Liver (tissue), 9 donors: ENCODE results near the gene CNNM1. TPM values are rescaled to one million over a fixed set of nuclear protein-coding genes. Genes with fewer than 3 reads are reported as not detected.

Experiments used
- DNase-seq: peaks from one replicate; pipeline ENCODE4 v3.0.0-alpha.2; 2017; ENCODE audit warnings: low spot score
- H3K27ac ChIP-seq, 2 donors: one replicate each; pipeline ENCODE4 v1.7.0; 2013; ENCODE audit warnings: inconsistent platforms in 2 of 2, low read length in 2 of 2, control low read depth in 1 of 2, low read depth in 1 of 2, mild to moderate bottlenecking in 1 of 2
- H3K27me3 ChIP-seq, 4 donors: one replicate each; pipeline versions ENCODE4 v1.6.1 to v1.7.0; 2013; ENCODE audit warnings: low read length in 3 of 4, inconsistent platforms in 1 of 4, mild to moderate bottlenecking in 1 of 4, moderate library complexity in 1 of 4; ENCODE audit not compliant: control insufficient read depth in 4 of 4, insufficient read depth in 4 of 4
- H3K36me3 ChIP-seq, 4 donors: one replicate each; pipeline versions ENCODE4 v1.6.1 to v1.7.0; 2013; ENCODE audit warnings: low read length in 3 of 4, mild to moderate bottlenecking in 3 of 4, low read depth in 1 of 4, moderate library complexity in 1 of 4; ENCODE audit not compliant: control insufficient read depth in 4 of 4, insufficient read depth in 3 of 4
- H3K4me1 ChIP-seq, 4 donors: one replicate each; pipeline versions ENCODE4 v1.6.1 to v1.7.0; 2013; ENCODE audit warnings: low read length in 3 of 4, mild to moderate bottlenecking in 3 of 4, moderate library complexity in 1 of 4; ENCODE audit not compliant: control insufficient read depth in 4 of 4, insufficient read depth in 4 of 4
- H3K4me3 ChIP-seq, 3 donors: one replicate each; pipeline versions ENCODE4 v1.6.1 to v1.7.0; 2013; ENCODE audit warnings: low read length in 3 of 3, control low read depth in 1 of 3, low read depth in 1 of 3, mild to moderate bottlenecking in 1 of 3
- H3K9ac ChIP-seq, 2 donors: one replicate each; pipeline ENCODE4 v1.7.0; 2013; ENCODE audit warnings: low read length in 2 of 2, mild to moderate bottlenecking in 2 of 2, moderate library complexity in 2 of 2, control low read depth in 1 of 2, low read depth in 1 of 2
- H3K9me3 ChIP-seq, 4 donors: one replicate each; pipeline versions ENCODE4 v1.6.1 to v1.7.0; 2013; ENCODE audit warnings: low read length in 3 of 4; ENCODE audit not compliant: control insufficient read depth in 4 of 4
- EGR1 ChIP-seq, 2 donors: IDR thresholded peaks; 2 replicates each; pipeline ENCODE4 v1.6.1; 2016 to 2018; ENCODE audit warnings: antibody characterized with exemption in 2 of 2, low read depth in 2 of 2
- FOXA2 ChIP-seq: IDR thresholded peaks from 2 replicates; pipeline ENCODE4 v1.6.1; 2016; ENCODE audit warnings: antibody characterized with exemption
- GABPA ChIP-seq, 2 donors: IDR thresholded peaks in 1 of 2; conservative IDR thresholded peaks in 1 of 2; 2 replicates each; pipeline ENCODE4 v1.6.1; 2016; ENCODE audit warnings: antibody characterized with exemption in 2 of 2, mild to moderate bottlenecking in 1 of 2, moderate library complexity in 1 of 2
- HNF4A ChIP-seq, 2 donors: conservative IDR thresholded peaks; 2 replicates each; pipeline ENCODE4 v1.6.1; 2016; ENCODE audit warnings: antibody characterized with exemption in 2 of 2, mild to moderate bottlenecking in 2 of 2
- HNF4G ChIP-seq: IDR thresholded peaks from 2 replicates; pipeline ENCODE4 v1.6.1; 2016; ENCODE audit warnings: antibody characterized with exemption
- JUND ChIP-seq, 2 donors: IDR thresholded peaks; 2 replicates each; pipeline ENCODE4 v1.6.1; 2016; ENCODE audit warnings: antibody characterized with exemption in 2 of 2
- NR2F2 ChIP-seq: IDR thresholded peaks from 2 replicates; pipeline ENCODE4 v1.6.1; 2016; ENCODE audit warnings: antibody characterized with exemption
- RAD21 ChIP-seq, 2 donors: IDR thresholded peaks; 2 replicates each; pipeline ENCODE4 v1.6.1; 2016; ENCODE audit warnings: antibody characterized with exemption in 2 of 2, mild to moderate bottlenecking in 2 of 2
- SP1 ChIP-seq: IDR thresholded peaks from 2 replicates; pipeline ENCODE4 v1.6.1; 2018; ENCODE audit warnings: antibody characterized with exemption, mild to moderate bottlenecking
- TAF1 ChIP-seq: conservative IDR thresholded peaks from 2 replicates; pipeline ENCODE4 v1.6.1; 2016; ENCODE audit warnings: antibody characterized with exemption, mild to moderate bottlenecking
- YY1 ChIP-seq: IDR thresholded peaks from 2 replicates; pipeline ENCODE4 v1.6.1; 2016; ENCODE audit warnings: antibody characterized with exemption, mild to moderate bottlenecking
- WGBS: extraction: QIAGEN DNeasy Blood & Tissue Kit; methylation state at CpG from one replicate; pipeline ENCODE4 v1.1.7; 2013; 5-methylcytosine and 5-hydroxymethylcytosine counted together
- polyA plus RNA-seq, 2 donors: library from polyadenylated mRNA; stranded (reverse) in 1 of 2; unstranded in 1 of 2; fragments of 200-250 nt in 1 of 2; fragments of >200 nt in 1 of 2; fragmentation: Nextera tagmentation in 1 of 2; extraction: Ambion mirVana in 1 of 2; gene quantifications; one replicate each; pipeline versions ENCODE4 v1.2.1 to v1.2.3, GENCODE V29; 2013 to 2015
- total RNA-seq, 2 donors: library from RNA; depleted of rRNA; stranded (reverse); fragments of >200 nt; gene quantifications; one replicate each; pipeline ENCODE4 v1.2.3, GENCODE V29; 2014
- TF ChIP-seq, protein P1 (sequence below): IDR thresholded peaks from 2 replicates; pipeline ENCODE4 v1.6.1; 2016; ENCODE audit warnings: antibody characterized with exemption
- TF ChIP-seq, protein P2 (sequence below): IDR thresholded peaks from 2 replicates; pipeline ENCODE4 v1.6.1; 2016; ENCODE audit warnings: antibody characterized with exemption
- TF ChIP-seq, protein P3 (sequence below): fragments of 150-350 bp; IDR thresholded peaks from 2 replicates; pipeline ENCODE4 v1.5.1; 2017; ENCODE audit warnings: improper control_type of control experiment, low read depth, low read length; ENCODE audit not compliant: missing input control
- TF ChIP-seq, protein P4 (sequence below): IDR thresholded peaks from 2 replicates; pipeline ENCODE4 v1.6.1; 2016; ENCODE audit warnings: antibody characterized with exemption
- TF ChIP-seq, protein P5 (sequence below): IDR thresholded peaks from 2 replicates; pipeline ENCODE4 v1.6.1; 2016; ENCODE audit warnings: antibody characterized with exemption, mild to moderate bottlenecking
- donor health status: healthy.
- donor health status: healthy.
- donor health status: healthy.
- donor health status: healthy.
- donor health status: healthy.

The CNNM1 gene
- total and polyA plus RNA-seq, 4 donors = 0.05 to 0.10 (median 0.07) TPM

DNA sequence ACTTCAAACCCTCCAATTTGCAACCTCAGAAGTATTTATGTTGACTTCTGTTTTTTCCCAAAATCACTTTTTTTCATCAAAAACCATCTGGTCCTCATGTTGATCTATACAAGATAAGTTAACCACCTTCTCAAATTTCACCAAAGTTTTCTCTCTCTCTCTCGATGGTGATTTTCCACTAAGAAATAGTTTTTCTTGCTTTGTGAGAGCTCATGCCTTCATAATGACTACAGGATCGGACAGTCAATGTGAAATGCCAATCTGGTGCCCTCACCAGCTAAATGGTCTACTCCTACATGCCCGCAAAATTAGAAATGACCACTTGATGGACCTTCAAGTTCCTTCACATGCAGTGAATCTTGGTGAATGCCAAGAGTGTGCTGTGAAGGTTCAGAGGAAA is 40.4 kb downstream of the CNNM1 start:
- no peaks in the 10 kb centered on the region for H3K27me3 ChIP-seq
- 90% methylated on average over 3 of the region's 3 CpGs for WGBS
- no peaks in the 10 kb centered on the region for H3K36me3 ChIP-seq
- no peak for DNase-seq
- no peak overlapping the region for H3K4me3 ChIP-seq
- no peak overlapping the region for H3K9ac ChIP-seq
- no peak overlapping the region for H3K27ac ChIP-seq
- TF ChIP-seq, protein P1, sequence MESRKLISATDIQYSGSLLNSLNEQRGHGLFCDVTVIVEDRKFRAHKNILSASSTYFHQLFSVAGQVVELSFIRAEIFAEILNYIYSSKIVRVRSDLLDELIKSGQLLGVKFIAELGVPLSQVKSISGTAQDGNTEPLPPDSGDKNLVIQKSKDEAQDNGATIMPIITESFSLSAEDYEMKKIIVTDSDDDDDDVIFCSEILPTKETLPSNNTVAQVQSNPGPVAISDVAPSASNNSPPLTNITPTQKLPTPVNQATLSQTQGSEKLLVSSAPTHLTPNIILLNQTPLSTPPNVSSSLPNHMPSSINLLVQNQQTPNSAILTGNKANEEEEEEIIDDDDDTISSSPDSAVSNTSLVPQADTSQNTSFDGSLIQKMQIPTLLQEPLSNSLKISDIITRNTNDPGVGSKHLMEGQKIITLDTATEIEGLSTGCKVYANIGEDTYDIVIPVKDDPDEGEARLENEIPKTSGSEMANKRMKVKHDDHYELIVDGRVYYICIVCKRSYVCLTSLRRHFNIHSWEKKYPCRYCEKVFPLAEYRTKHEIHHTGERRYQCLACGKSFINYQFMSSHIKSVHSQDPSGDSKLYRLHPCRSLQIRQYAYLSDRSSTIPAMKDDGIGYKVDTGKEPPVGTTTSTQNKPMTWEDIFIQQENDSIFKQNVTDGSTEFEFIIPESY = no peak
- TF ChIP-seq, protein P2, sequence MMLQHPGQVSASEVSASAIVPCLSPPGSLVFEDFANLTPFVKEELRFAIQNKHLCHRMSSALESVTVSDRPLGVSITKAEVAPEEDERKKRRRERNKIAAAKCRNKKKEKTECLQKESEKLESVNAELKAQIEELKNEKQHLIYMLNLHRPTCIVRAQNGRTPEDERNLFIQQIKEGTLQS = no peak
- TF ChIP-seq HNF4A (conservative IDR thresholded peaks at IDR 0.05) (no peak), NR2F2 (no peak), GABPA (IDR thresholded peaks at IDR 0.05 in 1 of 2, conservative IDR thresholded peaks at IDR 0.05 in 1 of 2) (no peak), SP1 (no peak), TAF1 (no peak), JUND (IDR thresholded peaks at IDR 0.05) (no peak)
- no peaks in the 10 kb centered on the region for H3K9me3 ChIP-seq
- H3K4me1 ChIP-seq = peaks cover 0 to 10% (median 7%) of the 10 kb centered on the region in 4 donors

DNA sequence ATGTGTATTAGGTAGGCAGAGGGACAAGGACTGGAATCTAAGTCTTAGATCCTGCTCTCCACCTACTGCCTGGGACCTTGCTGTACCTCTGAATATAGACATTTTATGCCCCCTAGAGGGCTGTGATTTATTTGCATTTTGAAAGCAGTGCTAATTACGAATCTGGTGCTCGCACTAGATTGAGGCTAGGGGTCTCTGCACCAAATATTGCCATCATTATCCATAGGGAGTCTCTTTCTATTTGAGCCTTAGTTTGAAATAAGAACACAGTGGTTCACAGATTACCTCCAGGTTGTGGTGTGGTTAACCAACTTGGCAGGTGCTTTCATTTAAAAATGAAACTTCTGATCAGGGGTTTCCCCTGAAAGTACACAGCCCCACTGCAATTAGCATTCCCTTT is 41.8 kb downstream of the CNNM1 start:
- 15% methylated on average over 2 of the region's 2 CpGs for WGBS
- Histone ChIP-seq H3K9ac (no peak overlapping the region), H3K36me3 (no peaks in the 10 kb centered on the region), H3K27me3 (no peaks in the 10 kb centered on the region), H3K4me1 (peaks cover 0 to 10% (median 7%) of the 10 kb centered on the region in 4 donors), H3K4me3 (peak overlapping the region in 2 of 3 donors; percentile 29 to 41), H3K27ac (no peak overlapping the region), H3K9me3 (no peaks in the 10 kb centered on the region)
- no peak for DNase-seq
- TF ChIP-seq, protein P3, sequence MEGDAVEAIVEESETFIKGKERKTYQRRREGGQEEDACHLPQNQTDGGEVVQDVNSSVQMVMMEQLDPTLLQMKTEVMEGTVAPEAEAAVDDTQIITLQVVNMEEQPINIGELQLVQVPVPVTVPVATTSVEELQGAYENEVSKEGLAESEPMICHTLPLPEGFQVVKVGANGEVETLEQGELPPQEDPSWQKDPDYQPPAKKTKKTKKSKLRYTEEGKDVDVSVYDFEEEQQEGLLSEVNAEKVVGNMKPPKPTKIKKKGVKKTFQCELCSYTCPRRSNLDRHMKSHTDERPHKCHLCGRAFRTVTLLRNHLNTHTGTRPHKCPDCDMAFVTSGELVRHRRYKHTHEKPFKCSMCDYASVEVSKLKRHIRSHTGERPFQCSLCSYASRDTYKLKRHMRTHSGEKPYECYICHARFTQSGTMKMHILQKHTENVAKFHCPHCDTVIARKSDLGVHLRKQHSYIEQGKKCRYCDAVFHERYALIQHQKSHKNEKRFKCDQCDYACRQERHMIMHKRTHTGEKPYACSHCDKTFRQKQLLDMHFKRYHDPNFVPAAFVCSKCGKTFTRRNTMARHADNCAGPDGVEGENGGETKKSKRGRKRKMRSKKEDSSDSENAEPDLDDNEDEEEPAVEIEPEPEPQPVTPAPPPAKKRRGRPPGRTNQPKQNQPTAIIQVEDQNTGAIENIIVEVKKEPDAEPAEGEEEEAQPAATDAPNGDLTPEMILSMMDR = peak; percentile 54
- TF ChIP-seq HNF4G (no peak), TAF1 (no peak), RAD21 (IDR thresholded peaks at IDR 0.05) (peak; percentile 76 to 80)
- TF ChIP-seq, protein P2 = no peak

DNA sequence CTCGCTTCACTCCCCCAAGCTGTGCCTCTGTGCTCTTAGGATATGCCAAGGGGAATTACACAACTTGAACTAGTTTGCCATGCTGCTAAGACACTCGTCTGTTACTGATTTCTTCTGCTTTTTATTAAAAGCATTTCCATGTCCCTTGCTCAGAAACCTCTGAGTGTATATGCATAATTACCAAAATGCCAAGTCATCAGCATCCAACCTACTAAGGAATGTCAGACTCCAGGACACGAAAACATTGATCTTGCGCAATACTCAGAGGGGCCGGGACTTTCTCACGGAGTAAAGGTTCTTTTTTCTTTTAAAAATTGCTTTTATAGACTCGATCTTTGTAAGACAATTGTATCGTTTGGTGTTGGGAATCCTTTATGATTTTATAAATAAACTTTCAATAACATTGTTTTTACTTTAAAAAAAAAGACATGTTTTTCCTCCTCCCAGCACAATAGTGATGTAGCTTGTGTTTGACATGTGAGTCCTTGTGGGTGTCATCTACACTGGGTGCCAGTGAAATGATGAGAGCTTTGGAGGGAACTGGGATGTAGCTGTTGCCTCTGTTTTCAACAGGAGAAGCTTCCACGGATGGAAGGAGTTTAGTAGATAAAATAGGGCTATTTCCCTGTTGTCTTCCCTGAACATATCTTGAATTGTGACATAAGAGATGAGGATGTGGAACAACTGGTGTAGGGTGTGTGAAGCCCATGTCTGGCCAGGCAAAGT is 43.6 kb downstream of the CNNM1 start:
- no peak for DNase-seq
- WGBS = 56% methylated on average over 9 of the region's 9 CpGs
- no peak overlapping the region for H3K27ac ChIP-seq
- H3K9me3 ChIP-seq = no peaks in the 10 kb centered on the region
- no peak overlapping the region for H3K4me3 ChIP-seq
- H3K36me3 ChIP-seq = no peaks in the 10 kb centered on the region
- H3K4me1 ChIP-seq = peaks cover 0 to 10% (median 7%) of the 10 kb centered on the region in 4 donors
- no peak overlapping the region for H3K9ac ChIP-seq
- H3K27me3 ChIP-seq = no peaks in the 10 kb centered on the region
- no peak for TF ChIP-seq HNF4G
- no peak for TF ChIP-seq EGR1 (IDR thresholded peaks at IDR 0.05; ENCODE audit: low read depth in 2 of 2)
- TF ChIP-seq, protein P4, sequence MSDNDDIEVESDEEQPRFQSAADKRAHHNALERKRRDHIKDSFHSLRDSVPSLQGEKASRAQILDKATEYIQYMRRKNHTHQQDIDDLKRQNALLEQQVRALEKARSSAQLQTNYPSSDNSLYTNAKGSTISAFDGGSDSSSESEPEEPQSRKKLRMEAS = no peak
- TF ChIP-seq YY1 = no peak
- TF ChIP-seq HNF4A (conservative IDR thresholded peaks at IDR 0.05) = no peak
- TF ChIP-seq, protein P2 = no peak
- TF ChIP-seq TAF1 = no peak
- TF ChIP-seq RAD21 (IDR thresholded peaks at IDR 0.05) = no peak
- no peak for TF ChIP-seq SP1
- TF ChIP-seq, protein P5, sequence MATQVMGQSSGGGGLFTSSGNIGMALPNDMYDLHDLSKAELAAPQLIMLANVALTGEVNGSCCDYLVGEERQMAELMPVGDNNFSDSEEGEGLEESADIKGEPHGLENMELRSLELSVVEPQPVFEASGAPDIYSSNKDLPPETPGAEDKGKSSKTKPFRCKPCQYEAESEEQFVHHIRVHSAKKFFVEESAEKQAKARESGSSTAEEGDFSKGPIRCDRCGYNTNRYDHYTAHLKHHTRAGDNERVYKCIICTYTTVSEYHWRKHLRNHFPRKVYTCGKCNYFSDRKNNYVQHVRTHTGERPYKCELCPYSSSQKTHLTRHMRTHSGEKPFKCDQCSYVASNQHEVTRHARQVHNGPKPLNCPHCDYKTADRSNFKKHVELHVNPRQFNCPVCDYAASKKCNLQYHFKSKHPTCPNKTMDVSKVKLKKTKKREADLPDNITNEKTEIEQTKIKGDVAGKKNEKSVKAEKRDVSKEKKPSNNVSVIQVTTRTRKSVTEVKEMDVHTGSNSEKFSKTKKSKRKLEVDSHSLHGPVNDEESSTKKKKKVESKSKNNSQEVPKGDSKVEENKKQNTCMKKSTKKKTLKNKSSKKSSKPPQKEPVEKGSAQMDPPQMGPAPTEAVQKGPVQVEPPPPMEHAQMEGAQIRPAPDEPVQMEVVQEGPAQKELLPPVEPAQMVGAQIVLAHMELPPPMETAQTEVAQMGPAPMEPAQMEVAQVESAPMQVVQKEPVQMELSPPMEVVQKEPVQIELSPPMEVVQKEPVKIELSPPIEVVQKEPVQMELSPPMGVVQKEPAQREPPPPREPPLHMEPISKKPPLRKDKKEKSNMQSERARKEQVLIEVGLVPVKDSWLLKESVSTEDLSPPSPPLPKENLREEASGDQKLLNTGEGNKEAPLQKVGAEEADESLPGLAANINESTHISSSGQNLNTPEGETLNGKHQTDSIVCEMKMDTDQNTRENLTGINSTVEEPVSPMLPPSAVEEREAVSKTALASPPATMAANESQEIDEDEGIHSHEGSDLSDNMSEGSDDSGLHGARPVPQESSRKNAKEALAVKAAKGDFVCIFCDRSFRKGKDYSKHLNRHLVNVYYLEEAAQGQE = no peak
- no peak for TF ChIP-seq GABPA (IDR thresholded peaks at IDR 0.05 in 1 of 2, conservative IDR thresholded peaks at IDR 0.05 in 1 of 2)
- TF ChIP-seq JUND (IDR thresholded peaks at IDR 0.05) = no peak
- TF ChIP-seq FOXA2 = no peak
- no peak for TF ChIP-seq NR2F2
